H9 (cell line): ENCODE results near the gene ZBTB8A. TPM values are rescaled to one million over a fixed set of nuclear protein-coding genes. Genes with fewer than 3 reads are reported as not detected.

ENCODE experiments used
- DNase-seq: peaks from one replicate; pipeline ENCODE4 v3.0.0-alpha.2; 2017
- H2AFZ ChIP-seq: one replicate; pipeline ENCODE4 v1.6.1; 2013; ENCODE audit warnings: mild to moderate bottlenecking, low read length, control low read depth, moderate library complexity
- H2AK5ac ChIP-seq: 2 replicates; pipeline ENCODE4 v1.6.1; 2013; ENCODE audit warnings: low read length, control low read depth, mixed read lengths; ENCODE audit not compliant: insufficient read length
- H2BK120ac ChIP-seq: one replicate; pipeline ENCODE4 v1.6.1; 2013; ENCODE audit warnings: low read depth, mild to moderate bottlenecking, low read length, control low read depth, inconsistent platforms; ENCODE audit not compliant: poor library complexity, severe bottlenecking
- H2BK12ac ChIP-seq: 2 replicates; pipeline ENCODE4 v1.6.1; 2013; ENCODE audit warnings: low read length, control low read depth, mixed read lengths, low read depth; ENCODE audit not compliant: insufficient read length
- H2BK15ac ChIP-seq: 2 replicates; pipeline ENCODE4 v1.6.1; 2013; ENCODE audit warnings: low read depth, low read length, control low read depth
- H2BK20ac ChIP-seq: one replicate; pipeline ENCODE4 v1.6.1; 2013; ENCODE audit warnings: low read depth, mild to moderate bottlenecking, low read length, control low read depth, inconsistent platforms; ENCODE audit not compliant: poor library complexity, severe bottlenecking
- H2BK5ac ChIP-seq: 2 replicates; pipeline ENCODE4 v1.6.1; 2013; ENCODE audit warnings: low read length, control low read depth, mixed read lengths; ENCODE audit not compliant: insufficient read length
- H3K14ac ChIP-seq: 2 replicates; pipeline ENCODE4 v1.6.1; 2013; ENCODE audit warnings: low read length, control low read depth; ENCODE audit not compliant: insufficient read depth
- H3K18ac ChIP-seq: 2 replicates; pipeline ENCODE4 v1.6.1; 2013; ENCODE audit warnings: low read depth, mild to moderate bottlenecking, mixed read lengths, low read length, control low read depth; ENCODE audit not compliant: insufficient read length
- H3K23ac ChIP-seq: 2 replicates; pipeline ENCODE4 v1.6.1; 2013; ENCODE audit warnings: low read length, control low read depth, mixed read lengths, low read depth; ENCODE audit not compliant: insufficient read length
- H3K23me2 ChIP-seq: 2 replicates; pipeline ENCODE4 v1.6.1; 2013; ENCODE audit warnings: low read depth, mild to moderate bottlenecking, mixed read lengths, low read length, control low read depth; ENCODE audit not compliant: insufficient read length, poor library complexity, severe bottlenecking
- H3K27ac ChIP-seq: 2 replicates; pipeline ENCODE4 v1.5.1; 2013; ENCODE audit warnings: low read length, control low read depth, mixed read lengths, low read depth; ENCODE audit not compliant: insufficient read length
- H3K27me3 ChIP-seq: 2 replicates; pipeline ENCODE4 v1.6.1; 2013; ENCODE audit warnings: low read length, control low read depth, inconsistent platforms; ENCODE audit not compliant: insufficient read depth
- H3K4ac ChIP-seq: 2 replicates; pipeline ENCODE4 v1.6.1; 2013; ENCODE audit warnings: low read depth, mild to moderate bottlenecking, control low read depth, inconsistent platforms, low read length, moderate library complexity
- H3K4me1 ChIP-seq: 2 replicates; pipeline ENCODE4 v1.6.1; 2013; ENCODE audit warnings: low read length, control low read depth, inconsistent platforms; ENCODE audit not compliant: insufficient read depth
- H3K4me2 ChIP-seq: 2 replicates; pipeline ENCODE4 v1.6.1; 2013; ENCODE audit warnings: low read length, control low read depth, mixed read lengths; ENCODE audit not compliant: insufficient read length, insufficient read depth
- H3K56ac ChIP-seq: 2 replicates; pipeline ENCODE4 v1.6.1; 2013; ENCODE audit warnings: low read depth, mild to moderate bottlenecking, mixed read lengths, low read length, control low read depth; ENCODE audit not compliant: insufficient read length
- H3K79me1 ChIP-seq: 2 replicates; pipeline ENCODE4 v1.6.1; 2013; ENCODE audit warnings: low read depth, mild to moderate bottlenecking, moderate library complexity, low read length, control low read depth, inconsistent platforms; ENCODE audit not compliant: insufficient read depth, poor library complexity, severe bottlenecking
- H3K79me2 ChIP-seq: 2 replicates; pipeline ENCODE4 v1.6.1; 2013; ENCODE audit warnings: low read length, control low read depth, inconsistent platforms; ENCODE audit not compliant: insufficient read depth
- H3K9ac ChIP-seq: 2 replicates; pipeline ENCODE4 v1.6.1; 2013; ENCODE audit warnings: low read length, control low read depth, mixed read lengths; ENCODE audit not compliant: insufficient read length; ENCODE audit errors: extremely low read depth
- H3K9me3 ChIP-seq: one replicate; pipeline ENCODE4 v1.6.1; 2013; ENCODE audit warnings: low read depth, low read length, inconsistent platforms; ENCODE audit not compliant: control insufficient read depth
- H3T11ph ChIP-seq: one replicate; pipeline ENCODE4 v1.6.1; 2013; ENCODE audit warnings: mild to moderate bottlenecking, low read length, control low read depth, inconsistent platforms
- H4K20me1 ChIP-seq: one replicate; pipeline ENCODE4 v1.6.1; 2013; ENCODE audit not compliant: control insufficient read depth, insufficient read length, insufficient read depth
- H4K5ac ChIP-seq: 2 replicates; pipeline ENCODE4 v1.6.1; 2013; ENCODE audit warnings: low read depth, mild to moderate bottlenecking, mixed read lengths, low read length, control low read depth; ENCODE audit not compliant: insufficient read length
- H4K8ac ChIP-seq: replicated peaks from 2 replicates; pipeline ENCODE4 v1.6.1; 2013; ENCODE audit warnings: low read length, control low read depth, mixed read lengths, low read depth; ENCODE audit not compliant: insufficient read length
- H4K91ac ChIP-seq: 2 replicates; pipeline ENCODE4 v1.6.1; 2013; ENCODE audit warnings: low read depth, mild to moderate bottlenecking, moderate library complexity, mixed read lengths, low read length, control low read depth; ENCODE audit not compliant: insufficient read length
- H3K27ac Mint-ChIP-seq, 3 experiments: 2 replicates in 2 of 3; 3 replicates in 1 of 3; pipeline ENCODE4 v1.8.0; 2020 to 2021; ENCODE audit warnings: mixed read lengths in 3 of 3, mild to moderate bottlenecking in 1 of 3, moderate library complexity in 1 of 3
- H3K27me3 Mint-ChIP-seq: 2 replicates; pipeline ENCODE4 v1.8.0; 2021; ENCODE audit warnings: low read depth, mild to moderate bottlenecking, moderate library complexity, mixed read lengths
- H3K36me3 Mint-ChIP-seq, 3 experiments: 2 replicates in 2 of 3; 3 replicates in 1 of 3; pipeline ENCODE4 v1.8.0; 2020 to 2021; ENCODE audit warnings: low read depth in 3 of 3, mixed read lengths in 3 of 3; ENCODE audit not compliant: insufficient read depth in 1 of 3
- H3K4me1 Mint-ChIP-seq, 2 experiments: 2 replicates each; pipeline ENCODE4 v1.8.0; 2020; ENCODE audit warnings: mixed read lengths in 2 of 2
- H3K4me3 Mint-ChIP-seq, 2 experiments: 2 replicates in 1 of 2; 3 replicates in 1 of 2; pipeline ENCODE4 v1.8.0; 2020 to 2021; ENCODE audit warnings: mild to moderate bottlenecking in 2 of 2, mixed read lengths in 2 of 2, moderate library complexity in 1 of 2
- H3K9me3 Mint-ChIP-seq, 2 experiments: 2 replicates in 1 of 2; 3 replicates in 1 of 2; pipeline ENCODE4 v1.8.0; 2020; ENCODE audit warnings: mild to moderate bottlenecking in 2 of 2, mixed read lengths in 2 of 2, moderate library complexity in 1 of 2
- WGBS: extraction: QIAGEN DNeasy Blood & Tissue Kit; methylation state at CpG from one replicate; pipeline ENCODE4 v1.1.7; 2013; ENCODE audit warnings: missing lambda C conversion rate, low lambda C conversion rate, mixed read lengths; ENCODE audit not compliant: insufficient read length; ENCODE audit errors: extremely low coverage; 5-methylcytosine and 5-hydroxymethylcytosine counted together
- total RNA-seq: library from RNA; stranded (reverse); gene quantifications from 2 replicates; pipeline ENCODE4 v1.2.1, GENCODE V29; 2021
- TF ChIP-seq, protein P1 (sequence below): fragments of 200-600 bp; sonication (generic); conservative IDR thresholded peaks from 3 replicates; pipeline ENCODE4 v1.8.0; 2021; ENCODE audit warnings: antibody characterized with exemption, mild to moderate bottlenecking

ZBTB8A gene
- total RNA-seq, 1 experiment from 2014 or later: 11.3 TPM

- Histone ChIP-seq H3K23me2 (peaks cover 7% of the 10 kb centered on the region), H3K4me2 (peak within 1 kb of the TSS; percentile 66), H3K27me3 (no peaks in the 10 kb centered on the region), H4K20me1 (no peaks in the 10 kb centered on the region), H3K9ac (peak within 1 kb of the TSS; percentile 99), H3K79me2 (peaks cover 32% of the 10 kb centered on the region; the same call in 1 of the 2 replicates), H3K23ac (no peak within 1 kb of the TSS), H3K4ac (peak within 1 kb of the TSS; percentile 99), H3K9me3 (no peaks in the 10 kb centered on the region), H3T11ph (peak within 1 kb of the TSS; percentile 88), H4K5ac (peak within 1 kb of the TSS; percentile 93), H3K27ac (peak within 1 kb of the TSS; percentile 97), H2BK20ac (peak within 1 kb of the TSS; percentile 50), H3K4me1 (no peaks in the 10 kb centered on the region), H2AK5ac (no peak within 1 kb of the TSS), H2BK5ac (peak within 1 kb of the TSS; percentile 83), H4K8ac (peak within 1 kb of the TSS; percentile 46), H2AFZ (no peak within 1 kb of the TSS), H3K79me1 (no peaks in the 10 kb centered on the region), H4K91ac (peak within 1 kb of the TSS; percentile 99), H3K14ac (peak within 1 kb of the TSS; percentile 100), H2BK12ac (peak within 1 kb of the TSS; percentile 80), H2BK120ac (peak within 1 kb of the TSS; percentile 94), H3K18ac (peak within 1 kb of the TSS; percentile 99), H3K56ac (peak within 1 kb of the TSS; percentile 76), H2BK15ac (0 out of 2 replicates have a peak within 1 kb of the TSS, but pooled peaks have one; percentile 14)
- H3K27me3 Mint-ChIP-seq: no peaks in the 10 kb centered on the region
- H3K27ac Mint-ChIP-seq: peak within 1 kb of the TSS; percentile 99 to 100 (median 100)
- peak; percentile 98 for DNase-seq
- peaks cover 0 to 5% of the 10 kb centered on the region in 2 experiments; a peak in 4 of 5 replicates for H3K9me3 Mint-ChIP-seq
- peak within 1 kb of the TSS; percentile 95 to 96 for H3K4me3 Mint-ChIP-seq
- TF ChIP-seq, protein P1, sequence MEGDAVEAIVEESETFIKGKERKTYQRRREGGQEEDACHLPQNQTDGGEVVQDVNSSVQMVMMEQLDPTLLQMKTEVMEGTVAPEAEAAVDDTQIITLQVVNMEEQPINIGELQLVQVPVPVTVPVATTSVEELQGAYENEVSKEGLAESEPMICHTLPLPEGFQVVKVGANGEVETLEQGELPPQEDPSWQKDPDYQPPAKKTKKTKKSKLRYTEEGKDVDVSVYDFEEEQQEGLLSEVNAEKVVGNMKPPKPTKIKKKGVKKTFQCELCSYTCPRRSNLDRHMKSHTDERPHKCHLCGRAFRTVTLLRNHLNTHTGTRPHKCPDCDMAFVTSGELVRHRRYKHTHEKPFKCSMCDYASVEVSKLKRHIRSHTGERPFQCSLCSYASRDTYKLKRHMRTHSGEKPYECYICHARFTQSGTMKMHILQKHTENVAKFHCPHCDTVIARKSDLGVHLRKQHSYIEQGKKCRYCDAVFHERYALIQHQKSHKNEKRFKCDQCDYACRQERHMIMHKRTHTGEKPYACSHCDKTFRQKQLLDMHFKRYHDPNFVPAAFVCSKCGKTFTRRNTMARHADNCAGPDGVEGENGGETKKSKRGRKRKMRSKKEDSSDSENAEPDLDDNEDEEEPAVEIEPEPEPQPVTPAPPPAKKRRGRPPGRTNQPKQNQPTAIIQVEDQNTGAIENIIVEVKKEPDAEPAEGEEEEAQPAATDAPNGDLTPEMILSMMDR: no peak
- H3K4me1 Mint-ChIP-seq: peaks cover 20 to 37% of the 10 kb centered on the region in 2 experiments
- peaks cover 49 to 58% (median 55%) of the 10 kb centered on the region in 3 experiments for H3K36me3 Mint-ChIP-seq
- WGBS: no CpG with 5 or more reads among the region's 67 CpGs
Measured at GRCh38 chr1:32650752-32651460, 111.7 kb downstream of the ZBTB8A start, which contains the start of gene RBBP4. Gene RBBP4 (plus strand): TSS chr1:32651208. CDS start chr1:32651307, 99 bp downstream.
